ENCODE measurements around the gene MAD1L1.

DNA sequence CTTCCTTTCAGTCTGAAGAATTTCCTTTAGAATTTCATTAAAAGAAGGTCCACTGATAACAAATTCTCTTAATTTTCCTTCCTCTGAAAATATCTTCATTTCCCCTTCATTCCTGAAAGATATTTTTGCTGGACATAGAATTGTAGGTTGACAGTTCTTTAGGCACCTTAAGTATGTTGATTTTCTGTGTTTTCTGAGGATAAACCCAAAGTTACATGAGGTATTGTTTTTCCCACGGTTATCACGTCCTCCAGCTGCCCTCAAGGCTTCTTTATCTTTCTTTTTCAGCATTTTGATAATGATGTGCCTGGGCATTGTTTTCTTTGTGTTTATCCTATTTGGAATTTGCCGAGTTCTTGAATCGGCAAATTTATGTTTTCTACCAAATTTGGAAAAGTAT lies 457.4 kb downstream of the MAD1L1 start:
- TF ChIP-seq, protein P1, sequence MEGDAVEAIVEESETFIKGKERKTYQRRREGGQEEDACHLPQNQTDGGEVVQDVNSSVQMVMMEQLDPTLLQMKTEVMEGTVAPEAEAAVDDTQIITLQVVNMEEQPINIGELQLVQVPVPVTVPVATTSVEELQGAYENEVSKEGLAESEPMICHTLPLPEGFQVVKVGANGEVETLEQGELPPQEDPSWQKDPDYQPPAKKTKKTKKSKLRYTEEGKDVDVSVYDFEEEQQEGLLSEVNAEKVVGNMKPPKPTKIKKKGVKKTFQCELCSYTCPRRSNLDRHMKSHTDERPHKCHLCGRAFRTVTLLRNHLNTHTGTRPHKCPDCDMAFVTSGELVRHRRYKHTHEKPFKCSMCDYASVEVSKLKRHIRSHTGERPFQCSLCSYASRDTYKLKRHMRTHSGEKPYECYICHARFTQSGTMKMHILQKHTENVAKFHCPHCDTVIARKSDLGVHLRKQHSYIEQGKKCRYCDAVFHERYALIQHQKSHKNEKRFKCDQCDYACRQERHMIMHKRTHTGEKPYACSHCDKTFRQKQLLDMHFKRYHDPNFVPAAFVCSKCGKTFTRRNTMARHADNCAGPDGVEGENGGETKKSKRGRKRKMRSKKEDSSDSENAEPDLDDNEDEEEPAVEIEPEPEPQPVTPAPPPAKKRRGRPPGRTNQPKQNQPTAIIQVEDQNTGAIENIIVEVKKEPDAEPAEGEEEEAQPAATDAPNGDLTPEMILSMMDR (IDR thresholded peaks at IDR 0.05; ENCODE audit: insufficient read depth, low read depth, low read length): no peak
- no peak for TF ChIP-seq EZH2 (IDR thresholded peaks at IDR 0.05; ENCODE audit: insufficient read depth, low read length)
